OCI-LY3 (cell line): Measurements from ENCODE around the gene CNIH1.

Experiments used
- H2AFZ ChIP-seq: fragments of 200-600, 300-600 bp; shearing (Covaris generic); 2 replicates; pipeline ENCODE4 v1.6.0; 2014; ENCODE audit warnings: antibody characterized with exemption, low read depth, low read length
- H3K27ac ChIP-seq: fragments of 200-600, 300-600 bp; sonication (generic); 2 replicates; pipeline ENCODE4 v1.5.1; 2014; ENCODE audit warnings: mild to moderate bottlenecking, low read length, moderate library complexity, mixed read lengths
- H3K27me3 ChIP-seq: fragments of 200-600, 300-600 bp; sonication (generic); 2 replicates; pipeline ENCODE4 v1.6.1; 2014; ENCODE audit warnings: low read depth, low read length, mixed read lengths
- H3K36me3 ChIP-seq: fragments of 200-600, 300-600 bp; sonication (generic); replicated peaks from 2 replicates; pipeline ENCODE3; 2014; ENCODE audit warnings: low read depth, low read length, mixed read lengths
- H3K4me1 ChIP-seq: fragments of 300-600, 200-600 bp; sonication (generic); 2 replicates; pipeline ENCODE4 v1.6.1; 2014; ENCODE audit warnings: low read length, mixed read lengths
- H3K4me2 ChIP-seq: fragments of 200-600, 300-600 bp; sonication (generic); 2 replicates; pipeline ENCODE4 v1.6.1; 2014; ENCODE audit warnings: low read length, mixed read lengths
- H3K4me3 ChIP-seq: fragments of 300-600, 200-600 bp; sonication (generic); 2 replicates; pipeline ENCODE4 v1.5.1; 2014; ENCODE audit warnings: antibody characterized with exemption, mild to moderate bottlenecking, low read length, moderate library complexity
- H3K79me2 ChIP-seq: fragments of 300-600, 200-600 bp; shearing (Covaris generic); 2 replicates; pipeline ENCODE4 v1.6.1; 2014; ENCODE audit warnings: mild to moderate bottlenecking, low read length, mixed read lengths
- H3K9ac ChIP-seq: fragments of 300-600, 200-600 bp; shearing (Covaris generic); 2 replicates; pipeline ENCODE4 v1.6.0; 2014; ENCODE audit warnings: mild to moderate bottlenecking, low read length, moderate library complexity
- H3K9me3 ChIP-seq: fragments of 200-600, 300-600 bp; shearing (Covaris generic); 2 replicates; pipeline ENCODE4 v1.6.1; 2014; ENCODE audit warnings: low read length, mixed read lengths; ENCODE audit not compliant: insufficient read depth
- H4K20me1 ChIP-seq: fragments of 200-600, 300-600 bp; sonication (generic); 2 replicates; pipeline ENCODE4 v1.6.1; 2016; ENCODE audit warnings: low read length, mixed read lengths; ENCODE audit not compliant: insufficient read depth
- EZH2phosphoT487 ChIP-seq: fragments of 200-600 bp; shearing (Covaris generic); IDR thresholded peaks from 2 replicates; pipeline ENCODE4 v1.6.1; 2018; ENCODE audit warnings: antibody characterized with exemption, mixed run types, low read depth
- TF ChIP-seq, protein P1 (sequence below): fragments of 200-600, 300-600 bp; sonication (generic); IDR thresholded peaks from 2 replicates; pipeline ENCODE4 v1.5.1; 2014; ENCODE audit warnings: antibody characterized with exemption, low read length, low read depth

Gene CNIH1

DNA sequence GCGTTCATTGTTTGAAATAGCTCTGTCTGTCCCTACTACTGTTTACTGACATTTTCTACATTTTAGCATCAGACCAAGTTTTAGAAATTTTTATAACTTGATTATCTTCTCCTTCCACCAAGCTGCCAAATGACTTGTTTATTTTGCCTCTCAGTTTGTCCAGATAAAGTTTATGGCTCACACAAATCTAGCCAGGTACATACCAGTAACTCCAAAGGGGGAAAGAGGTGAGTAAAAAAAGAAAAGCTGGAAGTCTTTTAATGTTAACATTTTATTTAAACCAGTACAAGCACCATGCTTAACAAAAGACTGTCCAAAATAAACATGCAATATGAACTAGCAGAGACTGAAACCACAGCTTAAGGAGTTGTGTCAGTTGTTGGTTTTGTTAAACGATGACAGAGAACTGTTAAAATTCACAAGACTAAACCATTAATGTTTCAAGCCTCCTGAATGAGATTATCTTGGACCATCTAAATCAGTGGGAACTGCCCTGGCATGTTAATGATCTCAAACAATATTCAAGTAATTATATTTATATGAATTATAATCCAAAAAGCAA, 33.1 kb upstream of the CNIH1 start:
- Histone ChIP-seq H4K20me1 (no peaks in the 10 kb centered on the region), H3K9me3 (no peaks in the 10 kb centered on the region), H3K4me1 (peaks cover 10% of the 10 kb centered on the region), H3K4me3 (no peak overlapping the region), H3K79me2 (no peaks in the 10 kb centered on the region), H3K27me3 (no peaks in the 10 kb centered on the region), H3K27ac (no peak overlapping the region), H3K9ac (no peak overlapping the region), H3K36me3 (peaks cover 13% of the 10 kb centered on the region), H3K4me2 (no peak overlapping the region), H2AFZ (no peak overlapping the region)
- TF ChIP-seq EZH2phosphoT487: no peak
- TF ChIP-seq, protein P1, sequence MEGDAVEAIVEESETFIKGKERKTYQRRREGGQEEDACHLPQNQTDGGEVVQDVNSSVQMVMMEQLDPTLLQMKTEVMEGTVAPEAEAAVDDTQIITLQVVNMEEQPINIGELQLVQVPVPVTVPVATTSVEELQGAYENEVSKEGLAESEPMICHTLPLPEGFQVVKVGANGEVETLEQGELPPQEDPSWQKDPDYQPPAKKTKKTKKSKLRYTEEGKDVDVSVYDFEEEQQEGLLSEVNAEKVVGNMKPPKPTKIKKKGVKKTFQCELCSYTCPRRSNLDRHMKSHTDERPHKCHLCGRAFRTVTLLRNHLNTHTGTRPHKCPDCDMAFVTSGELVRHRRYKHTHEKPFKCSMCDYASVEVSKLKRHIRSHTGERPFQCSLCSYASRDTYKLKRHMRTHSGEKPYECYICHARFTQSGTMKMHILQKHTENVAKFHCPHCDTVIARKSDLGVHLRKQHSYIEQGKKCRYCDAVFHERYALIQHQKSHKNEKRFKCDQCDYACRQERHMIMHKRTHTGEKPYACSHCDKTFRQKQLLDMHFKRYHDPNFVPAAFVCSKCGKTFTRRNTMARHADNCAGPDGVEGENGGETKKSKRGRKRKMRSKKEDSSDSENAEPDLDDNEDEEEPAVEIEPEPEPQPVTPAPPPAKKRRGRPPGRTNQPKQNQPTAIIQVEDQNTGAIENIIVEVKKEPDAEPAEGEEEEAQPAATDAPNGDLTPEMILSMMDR: no peak

DNA sequence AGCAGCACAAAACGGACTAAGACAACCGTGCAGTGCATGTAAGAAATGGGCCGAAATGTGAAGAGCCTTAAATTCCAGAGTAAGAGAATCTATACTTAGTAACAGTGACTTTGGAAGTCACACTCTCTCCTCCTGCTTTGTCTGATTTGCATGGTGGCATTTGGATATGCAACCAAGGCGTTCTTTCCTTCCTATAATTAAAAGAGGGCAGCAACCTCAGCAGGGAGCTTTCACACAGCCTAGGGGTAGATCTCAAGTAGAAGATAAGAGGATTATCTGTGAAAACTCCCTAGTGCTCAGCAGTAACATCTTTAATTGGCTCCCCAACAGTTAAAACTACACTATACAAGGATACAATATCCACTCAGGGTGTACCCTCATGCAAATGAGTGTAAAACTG, 31.1 kb upstream of the CNIH1 start:
- H3K27me3 ChIP-seq: no peaks in the 10 kb centered on the region
- H4K20me1 ChIP-seq: no peaks in the 10 kb centered on the region
- no peak overlapping the region for H3K27ac ChIP-seq
- no peak overlapping the region for H3K9ac ChIP-seq
- no peaks in the 10 kb centered on the region for H3K79me2 ChIP-seq
- H3K4me3 ChIP-seq: no peak overlapping the region
- no peak overlapping the region for H2AFZ ChIP-seq
- TF ChIP-seq, protein P1: no peak
- no peak for TF ChIP-seq EZH2phosphoT487
- H3K9me3 ChIP-seq: 0 out of 2 replicates have a peak, but pooled peaks cover 4% of the 10 kb centered on the region
- H3K36me3 ChIP-seq: peaks cover 4% of the 10 kb centered on the region
- peaks cover 10% of the 10 kb centered on the region for H3K4me1 ChIP-seq
- H3K4me2 ChIP-seq: no peak overlapping the region

- Histone ChIP-seq H3K27me3 (no peaks in the 10 kb centered on the region), H3K9me3 (0 out of 2 replicates have a peak, but pooled peaks cover 4% of the 10 kb centered on the region), H3K4me1 (peaks cover 3% of the 10 kb centered on the region), H3K27ac (no peak overlapping the region), H3K4me3 (no peak overlapping the region), H3K79me2 (no peaks in the 10 kb centered on the region), H4K20me1 (no peaks in the 10 kb centered on the region), H3K4me2 (no peak overlapping the region), H2AFZ (no peak overlapping the region), H3K9ac (no peak overlapping the region), H3K36me3 (peaks cover 4% of the 10 kb centered on the region)
- TF ChIP-seq EZH2phosphoT487: no peak
- TF ChIP-seq, protein P1: no peak
Measured at GRCh38 chr14:54471641-54472040, 30.5 kb upstream of the CNIH1 start.

- H3K27ac ChIP-seq: no peak overlapping the region
- H3K79me2 ChIP-seq: no peaks in the 10 kb centered on the region
- no peak overlapping the region for H2AFZ ChIP-seq
- no peak overlapping the region for H3K4me3 ChIP-seq
- H4K20me1 ChIP-seq: no peaks in the 10 kb centered on the region
- no peak overlapping the region for H3K9ac ChIP-seq
- H3K27me3 ChIP-seq: no peaks in the 10 kb centered on the region
- H3K4me2 ChIP-seq: no peak overlapping the region
- H3K36me3 ChIP-seq: peaks cover 4% of the 10 kb centered on the region
- no peak for TF ChIP-seq EZH2phosphoT487
- TF ChIP-seq, protein P1: no peak
- H3K9me3 ChIP-seq: 0 out of 2 replicates have a peak, but pooled peaks cover 4% of the 10 kb centered on the region
- no peaks in the 10 kb centered on the region for H3K4me1 ChIP-seq
Measured at GRCh38 chr14:54470701-54471100, 29.5 kb upstream of the CNIH1 start.
